Forelimb muscle (tissue), 1 donor: Measurements from ENCODE around the gene SH2D4B. TPM values are rescaled to one million over a fixed set of nuclear protein-coding genes. Genes with fewer than 3 reads are reported as not detected.

Experiments
- DNase-seq: peaks from one replicate; pipeline ENCODE4 v3.0.0-alpha.2; 2013; ENCODE audit warnings: low read depth
- polyA plus RNA-seq: library from polyadenylated mRNA; unstranded; fragments of 120-200 nt; gene quantifications from one replicate; pipeline ENCODE4 v1.2.1, GENCODE V29; 2013; ENCODE audit not compliant: insufficient read length

Gene SH2D4B
- polyA plus RNA-seq, 1 donor, result not detected

DNA sequence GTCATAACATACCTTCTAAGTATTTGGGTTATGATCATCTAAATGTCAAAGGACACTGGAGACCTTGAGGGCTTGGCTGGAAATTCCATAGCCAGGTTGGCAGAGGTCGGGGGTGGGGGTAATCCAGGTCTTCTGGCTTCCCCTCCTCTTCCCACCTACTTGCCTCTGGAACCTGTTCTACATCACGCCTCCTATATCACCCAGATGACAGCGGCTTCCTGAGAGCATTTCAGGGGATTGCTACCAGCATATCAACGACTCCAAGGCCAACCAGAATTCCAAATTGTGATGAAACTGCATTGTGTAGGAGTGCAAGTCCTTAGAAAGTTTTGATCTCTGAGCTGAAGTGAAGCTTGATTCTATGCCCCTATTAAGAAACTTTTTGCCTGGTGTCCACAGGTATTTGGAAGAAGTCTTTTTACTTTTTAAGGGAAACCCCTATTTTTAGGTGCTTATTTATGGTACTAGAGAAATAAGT, 95.7 kb downstream of the SH2D4B start:
- DNase-seq, result no peak

DNA sequence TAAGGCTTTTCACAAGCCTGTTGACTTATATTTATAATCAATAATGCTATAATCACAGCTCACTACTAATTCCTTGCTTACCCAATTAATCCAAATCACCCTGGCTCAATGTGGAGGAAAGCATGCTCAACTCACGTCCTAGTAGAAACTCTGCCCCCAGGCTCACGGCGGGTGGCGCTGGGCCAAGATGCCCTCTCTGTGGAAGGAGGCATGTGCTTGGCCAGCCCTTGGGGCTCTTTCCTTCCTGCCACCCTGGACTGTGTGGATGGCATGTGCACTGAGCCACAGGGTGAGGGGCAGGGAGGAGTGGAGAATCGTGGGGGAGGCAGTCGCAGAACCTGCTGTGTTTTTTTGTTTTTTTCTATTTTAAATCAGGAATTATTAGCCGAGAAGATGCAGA, 96.2 kb downstream of the SH2D4B start:
- no peak for DNase-seq

DNA sequence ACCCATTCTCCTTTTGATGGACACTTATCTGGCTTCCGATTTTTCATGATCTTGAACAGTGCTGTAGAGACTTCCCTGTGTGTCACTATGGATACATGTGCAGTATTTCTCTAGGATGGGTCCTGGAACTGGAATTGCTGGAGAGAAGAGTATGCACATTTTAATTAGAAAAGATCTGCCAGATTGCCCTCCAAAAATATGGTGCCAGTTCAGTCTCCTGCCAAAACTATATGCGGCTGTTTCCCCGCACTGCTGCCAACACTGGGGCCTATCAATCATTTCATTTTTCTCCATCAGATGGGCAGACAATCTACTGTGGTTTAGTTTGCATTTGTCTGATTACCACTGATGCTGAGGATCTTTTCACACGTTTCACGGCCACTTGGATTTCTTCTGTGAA, 105.0 kb downstream of the SH2D4B start:
- DNase-seq, result no peak

DNA sequence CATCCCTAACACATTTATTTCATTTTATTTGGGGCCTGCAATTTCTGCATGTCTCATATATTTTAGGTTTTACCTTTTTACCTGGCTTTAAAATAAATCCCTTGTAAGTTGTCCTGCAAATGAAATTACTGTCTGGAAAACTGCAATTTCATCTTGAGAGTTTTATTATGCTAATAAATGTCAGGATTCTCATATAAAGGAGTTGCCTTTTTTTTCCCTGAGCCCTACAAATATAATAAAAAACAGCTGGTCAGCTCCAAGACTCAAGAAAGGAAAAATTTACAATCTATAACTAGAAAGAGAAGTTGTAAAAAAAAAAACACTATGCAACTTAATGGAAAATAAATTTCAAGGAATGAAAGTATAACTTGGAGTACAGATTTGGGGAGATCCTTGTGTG, 108.7 kb downstream of the SH2D4B start:
- DNase-seq, result no peak

DNA sequence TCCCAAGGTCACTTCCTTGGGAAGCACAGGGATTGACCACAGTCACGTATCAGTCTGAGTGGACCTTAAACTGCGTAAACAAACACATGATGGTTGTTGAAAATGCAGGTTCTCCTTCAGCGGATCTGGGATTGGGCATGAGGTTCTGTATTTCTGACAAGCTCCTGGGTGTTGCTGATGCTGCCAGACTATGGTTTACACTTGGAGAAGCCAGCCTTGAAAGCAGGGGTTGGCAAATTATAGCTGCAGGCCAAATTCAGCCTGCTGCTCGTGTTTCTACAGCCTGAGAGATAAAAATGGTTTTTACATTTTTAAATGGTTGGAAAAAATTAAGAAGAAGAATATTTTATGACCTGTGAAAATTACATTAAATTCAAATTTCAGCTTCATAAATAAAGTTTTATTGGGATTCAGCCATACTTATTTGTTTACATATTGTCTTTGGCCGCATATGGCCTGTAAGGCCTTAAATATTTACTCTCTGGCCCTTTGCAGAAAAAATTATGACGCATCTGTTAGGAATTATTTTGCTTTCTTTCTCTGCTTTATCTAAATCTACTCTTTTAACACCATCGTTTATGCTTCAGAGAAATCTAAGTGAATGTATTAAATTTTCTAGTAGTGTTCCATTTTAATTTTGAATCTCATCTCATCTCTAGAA, 109.6 kb downstream of the SH2D4B start:
- no peak for DNase-seq

DNA sequence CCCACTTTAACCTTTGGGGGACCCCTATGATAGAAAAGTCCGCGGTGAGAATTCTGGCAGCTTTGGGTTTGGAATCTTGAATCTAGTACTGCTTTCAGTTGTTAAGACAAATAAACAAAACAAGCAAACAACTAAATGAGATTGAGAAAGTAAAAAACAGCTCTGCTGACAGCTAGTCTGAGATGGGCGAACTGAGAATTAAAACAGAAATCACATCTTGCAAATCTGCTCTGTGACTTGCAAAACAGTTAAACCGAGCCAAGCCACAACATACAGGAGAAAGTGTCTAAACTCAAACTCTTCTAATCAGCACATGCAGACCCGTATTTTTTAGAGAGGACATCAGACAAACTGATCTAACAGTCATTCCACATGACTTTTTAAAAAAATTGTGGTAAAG, 110.4 kb downstream of the SH2D4B start:
- DNase-seq, result no peak

DNA sequence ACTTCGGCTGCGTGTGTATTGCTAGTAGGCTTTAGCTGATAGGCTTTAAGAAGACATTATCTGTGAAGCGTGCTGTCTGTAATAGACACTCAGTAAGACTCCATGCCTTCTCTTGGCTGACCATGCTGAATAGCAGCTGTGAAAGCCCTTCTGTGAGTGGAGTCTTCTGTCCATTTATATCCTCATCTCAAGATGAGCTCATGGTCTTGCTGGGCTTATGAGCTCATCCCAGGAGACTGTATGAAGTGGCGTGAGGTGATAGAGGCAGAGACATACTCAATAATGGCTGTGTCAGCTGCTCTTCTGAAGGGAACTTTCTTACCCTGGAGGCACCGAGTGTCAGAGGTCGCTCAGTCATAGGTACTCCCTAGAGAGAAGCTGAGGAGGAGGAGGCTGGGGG, 111.5 kb downstream of the SH2D4B start:
- no peak for DNase-seq

DNA sequence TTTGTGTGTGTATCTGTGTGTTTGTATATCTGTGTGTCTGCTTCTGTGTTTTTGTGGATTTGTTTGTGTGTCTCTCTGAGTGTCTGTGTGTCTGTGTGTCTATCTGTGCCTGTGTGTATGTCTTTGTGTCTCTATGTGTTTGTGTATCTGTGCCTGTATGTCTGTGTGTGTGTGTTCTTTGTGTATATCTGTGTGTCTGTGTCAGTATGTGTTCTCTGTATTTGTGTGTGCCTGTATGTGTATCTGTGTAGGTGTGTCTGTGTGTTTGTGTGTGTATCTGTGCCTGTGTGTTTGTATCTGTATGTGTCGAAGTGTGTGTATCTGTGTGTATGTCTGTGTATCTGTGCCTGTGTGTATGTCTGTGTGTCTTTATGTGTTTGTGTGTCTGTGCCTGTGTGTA, 118.2 kb downstream of the SH2D4B start:
- DNase-seq, result no peak

DNA sequence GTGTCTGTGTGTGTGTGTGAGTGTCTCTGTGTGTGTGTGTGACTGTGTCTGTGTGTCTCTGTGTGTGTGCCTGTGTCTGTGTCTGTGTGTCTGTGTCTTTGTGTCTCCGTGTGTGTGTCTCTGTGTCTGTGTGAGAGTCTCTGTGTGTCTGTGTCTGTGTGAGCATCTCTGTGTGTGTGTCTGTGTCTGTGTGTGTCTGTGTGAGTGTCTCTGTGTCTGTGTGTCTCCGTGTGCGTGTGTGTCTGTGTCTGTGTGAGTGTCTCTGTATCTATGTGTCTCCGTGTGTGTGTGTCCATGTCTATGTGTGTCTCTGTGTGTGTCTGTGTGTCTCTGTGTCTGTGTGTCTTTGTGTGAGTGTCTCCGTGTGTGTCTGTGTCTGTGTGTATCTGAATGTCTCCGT, 120.4 kb downstream of the SH2D4B start:
- no peak for DNase-seq

DNA sequence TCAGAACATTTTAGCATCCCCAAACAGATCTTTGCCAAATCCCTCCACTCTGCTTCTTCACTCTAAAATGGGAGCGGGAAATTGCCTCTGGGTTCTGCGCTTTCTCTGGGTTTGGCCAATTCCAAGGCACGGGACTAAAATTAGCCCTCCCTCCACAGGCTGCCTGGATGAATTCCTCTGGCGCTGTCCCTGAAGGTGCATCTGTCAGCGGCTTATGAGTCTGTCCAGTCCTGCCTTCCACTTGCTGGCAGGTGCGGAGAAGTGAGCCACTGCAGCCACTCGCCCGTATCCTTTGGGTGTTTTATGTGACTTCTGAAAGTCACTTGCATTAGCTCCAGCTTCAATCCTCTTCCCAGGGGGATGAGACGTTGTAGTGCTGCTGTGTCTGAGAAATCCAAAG, 121.6 kb downstream of the SH2D4B start:
- DNase-seq, result no peak

DNA sequence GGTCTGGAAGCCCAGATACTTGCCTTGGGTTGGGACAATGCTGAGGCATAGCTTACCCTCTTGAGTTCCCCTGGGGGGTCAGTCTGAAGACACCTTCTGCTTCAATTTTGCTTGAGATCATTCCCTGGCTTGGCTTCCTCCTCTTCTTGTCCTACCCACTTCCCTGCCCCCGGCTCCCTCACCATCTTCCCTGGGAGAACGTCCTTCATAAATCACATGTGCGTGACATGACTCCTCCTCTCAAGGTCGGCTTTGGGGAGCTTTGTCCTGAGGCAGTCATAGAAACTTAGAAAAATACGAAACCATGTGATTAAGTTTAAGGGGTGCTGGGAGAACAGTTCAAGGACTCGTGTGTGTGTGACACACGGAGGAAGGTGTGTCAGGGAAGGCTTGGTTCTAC, 122.6 kb downstream of the SH2D4B start:
- no peak for DNase-seq

DNA sequence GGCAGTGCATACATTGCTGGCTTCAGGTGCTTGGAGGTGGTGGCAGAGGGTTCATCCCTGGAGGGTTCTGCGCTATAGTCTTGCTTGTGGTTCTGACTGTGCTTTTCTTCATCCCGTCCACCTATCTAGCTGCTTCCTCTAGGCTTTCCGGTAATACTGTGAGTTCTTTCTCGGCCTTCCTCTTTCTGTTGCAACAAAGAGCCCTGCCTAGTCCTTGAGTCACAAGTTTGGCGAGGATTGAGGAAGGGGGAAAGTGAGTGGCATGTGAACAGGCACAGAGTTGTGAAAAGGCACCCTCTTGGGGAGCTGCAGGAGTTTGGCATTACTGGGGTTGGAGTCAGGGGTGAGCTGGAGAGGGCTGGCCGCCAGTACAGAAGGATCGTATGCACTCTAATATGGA, 123.0 kb downstream of the SH2D4B start:
- DNase-seq, result no peak

DNA sequence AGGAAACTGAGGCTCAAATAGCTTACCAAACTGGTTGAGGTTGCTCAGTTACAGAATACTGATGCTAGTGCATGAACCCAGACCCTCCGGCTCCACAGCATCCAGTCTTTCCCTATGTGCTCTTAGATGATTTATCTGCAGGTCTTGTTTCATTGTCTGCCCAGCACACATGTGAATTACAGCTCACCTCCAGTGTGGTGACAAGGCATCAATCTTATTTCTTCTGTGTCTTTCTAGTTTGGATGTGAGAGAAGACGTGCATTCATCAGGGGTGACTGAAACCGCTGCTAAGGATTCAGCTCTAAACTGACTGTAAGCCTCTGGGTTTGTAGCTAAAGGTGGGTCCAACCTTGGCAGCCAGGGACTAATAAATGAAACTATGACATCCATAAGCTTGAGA, 123.8 kb downstream of the SH2D4B start:
- DNase-seq, result no peak

DNA sequence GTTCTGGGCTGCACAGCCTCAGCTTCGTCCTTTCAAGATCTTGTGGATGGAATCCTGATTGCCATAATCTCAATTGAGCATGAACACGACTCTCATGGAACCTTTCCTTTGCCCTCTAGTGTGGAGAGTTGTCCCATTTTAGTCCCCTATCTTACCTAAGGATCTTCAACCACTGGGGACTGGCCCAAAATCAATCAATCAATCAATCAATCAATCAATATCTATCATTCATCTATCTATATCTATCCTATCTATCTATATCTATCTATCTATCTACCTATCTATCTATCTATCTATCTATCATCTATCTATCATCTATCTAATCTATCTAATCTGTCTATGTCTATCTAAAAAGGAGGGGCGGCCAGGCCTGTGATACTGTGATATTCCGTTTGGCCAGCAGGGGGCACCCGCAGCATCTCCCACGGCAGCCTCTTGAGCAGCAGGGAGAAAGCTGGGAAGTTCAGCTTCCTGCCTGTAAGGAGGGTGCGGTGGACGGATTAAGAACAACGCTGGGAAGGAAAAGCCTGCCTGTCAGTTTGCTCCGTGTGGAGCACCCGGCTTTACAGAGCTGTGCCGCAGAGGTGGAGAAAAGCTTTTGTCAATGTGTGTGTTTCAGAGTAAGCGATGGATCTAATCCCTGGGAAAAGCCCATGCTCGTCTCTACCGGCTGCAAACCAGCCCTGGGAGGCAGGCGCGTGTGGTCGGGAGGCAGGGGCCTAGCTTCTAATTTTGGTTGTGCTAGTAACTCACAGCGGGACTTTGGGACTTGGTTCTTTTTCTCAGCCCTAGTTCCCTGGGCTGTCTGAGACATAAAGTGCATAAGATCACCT, 124.9 kb downstream of the SH2D4B start:
- peak; percentile 51 for DNase-seq

DNA sequence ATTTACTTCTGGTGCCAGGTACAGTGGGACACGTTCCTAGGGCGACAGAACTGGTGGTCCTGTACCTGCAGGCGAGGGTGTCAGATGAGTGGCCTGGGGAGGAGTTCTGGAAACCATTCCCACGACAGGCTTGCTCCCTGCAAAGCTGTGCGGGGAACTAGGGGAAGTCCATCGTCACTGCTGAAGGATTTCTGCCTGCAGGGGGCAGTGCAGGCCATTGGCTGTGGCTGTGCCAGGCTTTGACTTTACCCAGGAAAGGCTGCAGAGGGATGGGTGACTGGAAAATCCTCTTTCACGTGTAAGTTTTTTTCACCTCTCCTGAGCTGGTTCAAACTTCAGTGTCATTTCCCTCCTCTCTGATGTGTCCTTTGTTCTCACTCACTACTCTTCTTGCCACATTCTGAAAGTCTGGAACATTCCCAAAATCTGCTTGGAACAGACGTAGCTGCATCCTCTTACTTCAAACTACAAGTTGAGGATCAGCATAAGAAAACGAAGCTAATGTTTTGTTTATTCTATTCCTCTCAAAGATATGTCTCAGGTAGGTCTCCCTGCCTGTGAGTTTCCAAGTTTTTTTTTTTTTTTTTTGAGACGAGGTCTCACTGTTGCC, 126.5 kb downstream of the SH2D4B start:
- no peak for DNase-seq

DNA sequence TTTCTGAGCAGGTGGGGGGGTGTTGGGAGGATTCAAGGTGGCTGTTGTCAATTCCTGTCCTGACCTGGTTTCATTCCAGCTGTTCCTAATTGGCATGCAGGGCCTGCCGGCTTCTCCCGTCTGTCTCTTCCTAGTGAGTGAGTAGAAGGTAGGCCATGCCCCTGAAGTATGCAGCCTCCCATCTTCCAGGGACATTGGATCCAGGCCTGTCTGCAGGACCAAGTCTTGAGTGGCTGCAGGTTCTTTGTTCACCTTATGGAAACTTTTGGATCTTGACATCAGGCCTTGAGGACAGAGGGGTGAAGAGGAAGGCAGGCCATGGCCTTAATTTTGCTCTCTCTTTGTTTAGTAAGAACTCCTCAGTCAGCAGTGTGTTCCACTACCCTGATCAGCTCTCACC, 131.8 kb downstream of the SH2D4B start:
- DNase-seq, result no peak

DNA sequence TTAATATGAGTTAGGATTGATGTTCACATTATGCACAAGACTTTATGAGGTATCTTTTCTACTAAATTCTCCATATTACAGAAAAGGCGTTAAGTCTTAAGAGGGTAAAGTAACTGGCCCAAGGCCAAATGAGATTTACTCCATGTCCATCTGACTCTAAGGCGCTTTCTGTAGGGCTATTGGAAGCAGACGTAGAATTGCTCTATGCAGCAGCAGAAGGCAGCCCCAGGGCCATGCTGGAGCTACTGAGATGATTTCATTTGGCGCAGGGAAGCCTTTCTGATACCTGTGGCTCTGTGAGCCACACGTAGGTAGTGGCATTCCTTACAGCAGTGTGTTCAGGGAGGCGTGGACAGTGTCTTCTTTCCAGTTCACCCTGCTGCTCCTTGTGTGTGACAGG, 133.1 kb downstream of the SH2D4B start:
- DNase-seq, result no peak

DNA sequence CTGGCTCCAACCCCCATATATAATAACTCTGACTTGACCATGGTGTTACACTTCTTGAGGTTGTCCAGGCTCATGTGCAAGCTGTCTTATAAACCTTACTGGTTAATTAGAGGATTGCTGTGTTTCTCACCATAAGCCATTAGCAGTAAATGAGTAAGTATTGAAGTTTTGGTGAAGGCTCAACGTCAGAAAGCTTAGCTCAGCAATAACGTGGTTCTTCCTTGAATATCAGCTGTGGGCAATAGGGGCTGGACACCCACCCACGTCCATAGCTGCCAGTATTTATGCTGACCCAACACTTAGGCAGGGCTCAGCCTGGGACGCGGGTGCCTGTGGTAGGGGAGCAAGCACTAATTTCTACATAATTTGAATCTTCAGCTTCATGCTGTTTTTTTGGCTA, 134.1 kb downstream of the SH2D4B start:
- DNase-seq, result no peak

DNA sequence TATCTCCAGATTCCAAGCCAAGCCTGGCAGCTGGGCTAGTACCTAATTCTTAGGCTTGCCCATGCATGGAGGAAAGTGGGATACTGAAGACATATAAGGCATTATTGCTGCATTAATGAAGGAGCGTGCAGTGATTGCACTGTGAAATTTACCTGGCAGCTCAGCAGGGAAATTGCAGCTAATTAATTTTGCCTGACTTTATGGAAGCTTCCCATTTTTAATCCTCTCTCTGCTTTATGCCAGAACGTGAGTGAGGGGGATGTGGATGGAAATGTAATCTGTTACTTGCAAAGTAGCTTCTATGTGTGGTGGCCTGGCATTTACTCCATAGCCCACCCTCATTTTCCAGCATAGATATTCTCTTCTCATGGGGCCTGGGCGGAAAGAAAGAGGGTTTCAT, 134.9 kb downstream of the SH2D4B start:
- no peak for DNase-seq

DNA sequence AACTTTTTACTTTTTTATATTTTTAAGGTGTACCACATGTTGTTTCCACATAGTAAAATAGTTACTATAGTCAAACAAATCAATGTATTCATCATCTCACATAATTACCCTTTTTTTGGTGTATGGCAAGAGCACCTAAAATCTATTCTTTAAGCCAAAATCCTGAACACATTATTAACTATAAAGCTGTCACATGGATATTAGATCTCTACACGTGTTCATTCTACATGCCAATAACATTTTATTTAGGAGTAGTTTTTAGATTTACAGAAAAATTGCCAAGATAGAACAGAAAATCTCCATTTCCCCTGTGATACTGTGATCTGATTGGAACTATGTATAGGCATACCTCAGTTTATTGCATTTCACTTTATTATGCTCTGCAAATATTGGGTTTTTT, 137.1 kb downstream of the SH2D4B start:
- no peak for DNase-seq

DNA sequence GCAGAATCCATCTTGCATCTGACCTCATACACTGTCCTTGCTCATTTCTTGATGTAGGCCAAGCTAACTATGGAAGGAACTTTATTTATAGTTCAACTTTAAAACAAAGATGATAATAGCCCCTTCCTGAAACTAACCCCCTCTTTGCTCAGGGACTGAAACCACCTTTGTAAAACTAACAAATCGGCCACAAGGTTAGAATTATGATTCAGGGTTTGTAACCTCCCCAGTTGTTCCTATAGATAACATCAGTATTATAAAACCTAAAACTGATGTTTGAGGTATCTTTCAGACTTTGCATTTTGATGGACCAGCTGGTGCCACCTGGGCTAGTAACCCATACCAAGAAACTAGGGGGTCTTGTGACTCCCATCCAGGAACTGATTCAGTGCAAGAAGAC, 143.4 kb downstream of the SH2D4B start:
- no peak for DNase-seq

DNA sequence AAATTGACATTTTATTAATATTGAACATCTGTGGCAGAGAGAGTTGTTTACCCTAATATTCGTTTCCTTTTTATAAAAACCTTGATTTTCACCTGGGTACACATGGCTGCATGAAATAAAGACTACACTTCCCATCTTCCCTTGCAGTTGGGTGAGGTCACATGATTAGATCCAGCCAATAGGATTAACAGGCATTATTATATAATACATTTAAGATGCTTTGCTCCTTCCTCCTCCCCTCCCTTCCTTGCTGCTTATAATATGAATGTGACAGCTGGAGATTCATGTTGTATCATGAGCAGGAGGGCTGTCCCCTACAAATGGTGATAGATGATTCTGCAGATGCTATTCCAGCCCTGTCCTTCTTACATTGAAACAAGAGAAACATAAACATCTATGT, 146.6 kb downstream of the SH2D4B start:
- no peak for DNase-seq

DNA sequence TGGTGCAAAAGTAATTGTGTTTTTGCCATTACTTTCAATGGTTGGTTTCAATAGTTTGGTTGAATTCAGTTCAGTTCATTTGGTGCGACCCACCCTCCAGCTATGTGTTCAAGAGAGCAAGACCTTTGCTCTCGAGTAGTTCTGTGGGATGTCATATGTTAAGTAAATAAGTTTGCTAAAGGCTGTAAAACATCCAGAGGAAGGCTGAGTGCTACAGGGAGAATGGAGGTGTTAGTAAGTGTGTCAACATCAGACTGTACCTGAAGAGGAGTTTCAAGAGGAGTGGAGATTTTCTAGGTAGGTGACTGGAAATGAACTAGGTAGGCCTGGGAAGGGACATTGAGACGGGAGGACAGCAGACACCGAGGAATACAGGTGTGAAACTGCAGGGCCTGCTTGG, 147.7 kb downstream of the SH2D4B start:
- no peak for DNase-seq
